HG02798 (cell line): ENCODE data around the gene VPS35L.

Source experiments
- ATAC-seq: cut with Tn5 transposase; IDR thresholded peaks from one replicate; pipeline ENCODE4 v1.9.1; 2021; ENCODE audit warnings: mild to moderate bottlenecking; ENCODE audit not compliant: unreplicated experiment, poor library complexity

VPS35L gene

GRCh38 chr16:19683453-19684236 is 128.1 kb downstream of the VPS35L start:
- no peak for ATAC-seq

GRCh38 chr16:19685176-19685575 is 129.7 kb downstream of the VPS35L start:
- no peak for ATAC-seq

- no peak for ATAC-seq
Observed at GRCh38 chr16:19687279-19687678, 131.8 kb downstream of the VPS35L start.

GRCh38 chr16:19688396-19689024 is 133.0 kb downstream of the VPS35L start:
- ATAC-seq: no peak

GRCh38 chr16:19689342-19689741 is 133.8 kb downstream of the VPS35L start:
- ATAC-seq: no peak

GRCh38 chr16:19690196-19690595 is 134.7 kb downstream of the VPS35L start:
- no peak for ATAC-seq

- no peak for ATAC-seq
Observed at GRCh38 chr16:19691161-19691711, 135.7 kb downstream of the VPS35L start.

- ATAC-seq: no peak
Observed at GRCh38 chr16:19694989-19695388, 139.5 kb downstream of the VPS35L start.

- no peak for ATAC-seq
Observed at GRCh38 chr16:19696328-19696727, 140.8 kb downstream of the VPS35L start.

- ATAC-seq: no peak
Observed at GRCh38 chr16:19696961-19697360, 141.5 kb downstream of the VPS35L start.

- ATAC-seq: no peak
Observed at GRCh38 chr16:19697756-19698318, 142.3 kb downstream of the VPS35L start.

- ATAC-seq: no peak
Observed at GRCh38 chr16:19698480-19699465, 143.3 kb downstream of the VPS35L start.

GRCh38 chr16:19699472-19699871 is 144.0 kb downstream of the VPS35L start:
- ATAC-seq: no peak

GRCh38 chr16:19700319-19700781 is 144.8 kb downstream of the VPS35L start:
- no peak for ATAC-seq

GRCh38 chr16:19701091-19701490 is 145.6 kb downstream of the VPS35L start:
- no peak for ATAC-seq

GRCh38 chr16:19703172-19703889 is 147.8 kb downstream of the VPS35L start:
- no peak for ATAC-seq

- no peak for ATAC-seq
Observed at GRCh38 chr16:19704321-19705145, 149.0 kb downstream of the VPS35L start.

GRCh38 chr16:19705146-19705501 is 149.6 kb downstream of the VPS35L start:
- no peak for ATAC-seq

- ATAC-seq: no peak
Observed at GRCh38 chr16:19705843-19706242, 150.3 kb downstream of the VPS35L start.
